ENCODE results near the gene BMAL1. TPM values are rescaled to one million over a fixed set of nuclear protein-coding genes. Genes with fewer than 3 reads are reported as not detected.

Gene BMAL1
- total RNA-seq, 1 donor from 2014 or later, result 8.6 TPM

- H3K4me1 Mint-ChIP-seq (ENCODE audit: low read depth, unreplicated experiment), result peaks cover 4% of the 10 kb centered on the region
- TF ChIP-seq CTCF (IDR thresholded peaks at IDR 0.05; ENCODE audit: partially characterized antibody, unreplicated experiment), result no peak
- peaks cover 27% of the 10 kb centered on the region for H3K27me3 Mint-ChIP-seq (ENCODE audit: unreplicated experiment)
- peaks cover 6% of the 10 kb centered on the region for H3K9me3 Mint-ChIP-seq (ENCODE audit: unreplicated experiment)
- H3K27ac Mint-ChIP-seq (ENCODE audit: unreplicated experiment), result peak overlapping the region; percentile 63
- peak overlapping the region; percentile 90 for H3K4me3 Mint-ChIP-seq (ENCODE audit: unreplicated experiment)
- DNase-seq, result peak; percentile 52
- no peaks in the 10 kb centered on the region for H3K36me3 Mint-ChIP-seq (ENCODE audit: unreplicated experiment)
These were observed 1.3 kb downstream of the BMAL1 start for GRCh38 chr11:13278609-13279486.

- Mint-ChIP-seq H3K27me3 (ENCODE audit: unreplicated experiment) (peaks cover 27% of the 10 kb centered on the region), H3K4me3 (ENCODE audit: unreplicated experiment) (peak overlapping the region; percentile 90)
These were observed 1.9 kb downstream of the BMAL1 start for GRCh38 chr11:13279487-13279834.

GRCh38 chr11:13280092-13280722, 2.6 kb downstream of the BMAL1 start:
- H3K9me3 Mint-ChIP-seq (ENCODE audit: unreplicated experiment), result peaks cover 6% of the 10 kb centered on the region
- TF ChIP-seq CTCF (IDR thresholded peaks at IDR 0.05; ENCODE audit: partially characterized antibody, unreplicated experiment), result no peak
- no peak overlapping the region for H3K27ac Mint-ChIP-seq (ENCODE audit: unreplicated experiment)
- no peak overlapping the region for H3K4me3 Mint-ChIP-seq (ENCODE audit: unreplicated experiment)
- H3K36me3 Mint-ChIP-seq (ENCODE audit: unreplicated experiment), result no peaks in the 10 kb centered on the region
- peaks cover 10% of the 10 kb centered on the region for H3K4me1 Mint-ChIP-seq (ENCODE audit: low read depth, unreplicated experiment)
- DNase-seq, result no peak
- H3K27me3 Mint-ChIP-seq (ENCODE audit: unreplicated experiment), result peaks cover 29% of the 10 kb centered on the region

More at GRCh38 chr11:13279487-13279834, 1.9 kb downstream of the BMAL1 start:
- peaks cover 6% of the 10 kb centered on the region for H3K9me3 Mint-ChIP-seq (ENCODE audit: unreplicated experiment)
- H3K36me3 Mint-ChIP-seq (ENCODE audit: unreplicated experiment), result no peaks in the 10 kb centered on the region
- no peak for DNase-seq
- H3K4me1 Mint-ChIP-seq (ENCODE audit: low read depth, unreplicated experiment), result peaks cover 6% of the 10 kb centered on the region
- peak overlapping the region; percentile 63 for H3K27ac Mint-ChIP-seq (ENCODE audit: unreplicated experiment)
- no peak for TF ChIP-seq CTCF (IDR thresholded peaks at IDR 0.05; ENCODE audit: partially characterized antibody, unreplicated experiment)

- H3K4me3 Mint-ChIP-seq (ENCODE audit: unreplicated experiment), result no peak overlapping the region
- DNase-seq, result no peak
- H3K4me1 Mint-ChIP-seq (ENCODE audit: low read depth, unreplicated experiment), result peaks cover 10% of the 10 kb centered on the region
- no peak overlapping the region for H3K27ac Mint-ChIP-seq (ENCODE audit: unreplicated experiment)
- TF ChIP-seq CTCF (IDR thresholded peaks at IDR 0.05; ENCODE audit: partially characterized antibody, unreplicated experiment), result no peak
- H3K9me3 Mint-ChIP-seq (ENCODE audit: unreplicated experiment), result peaks cover 6% of the 10 kb centered on the region
- H3K36me3 Mint-ChIP-seq (ENCODE audit: unreplicated experiment), result no peaks in the 10 kb centered on the region
- peaks cover 25% of the 10 kb centered on the region for H3K27me3 Mint-ChIP-seq (ENCODE audit: unreplicated experiment)
These were observed 3.2 kb downstream of the BMAL1 start for GRCh38 chr11:13280777-13281176.

GRCh38 chr11:13283636-13284035, 6.0 kb downstream of the BMAL1 start:
- no peak for DNase-seq
- peaks cover 4% of the 10 kb centered on the region for H3K9me3 Mint-ChIP-seq (ENCODE audit: unreplicated experiment)
- H3K27me3 Mint-ChIP-seq (ENCODE audit: unreplicated experiment), result peaks cover 16% of the 10 kb centered on the region
- peaks cover 10% of the 10 kb centered on the region for H3K4me1 Mint-ChIP-seq (ENCODE audit: low read depth, unreplicated experiment)
- no peak overlapping the region for H3K4me3 Mint-ChIP-seq (ENCODE audit: unreplicated experiment)
- TF ChIP-seq CTCF (IDR thresholded peaks at IDR 0.05; ENCODE audit: partially characterized antibody, unreplicated experiment), result no peak
- H3K27ac Mint-ChIP-seq (ENCODE audit: unreplicated experiment), result no peak overlapping the region
- no peaks in the 10 kb centered on the region for H3K36me3 Mint-ChIP-seq (ENCODE audit: unreplicated experiment)
